ENCODE data around the gene TSEN54. TPM values are rescaled to one million over a fixed set of nuclear protein-coding genes. Genes with fewer than 3 reads are reported as not detected.

Gene TSEN54
- total and polyA plus RNA-seq, 2 experiments from 2014 or later = 45.9 to 62.5 TPM

DNA sequence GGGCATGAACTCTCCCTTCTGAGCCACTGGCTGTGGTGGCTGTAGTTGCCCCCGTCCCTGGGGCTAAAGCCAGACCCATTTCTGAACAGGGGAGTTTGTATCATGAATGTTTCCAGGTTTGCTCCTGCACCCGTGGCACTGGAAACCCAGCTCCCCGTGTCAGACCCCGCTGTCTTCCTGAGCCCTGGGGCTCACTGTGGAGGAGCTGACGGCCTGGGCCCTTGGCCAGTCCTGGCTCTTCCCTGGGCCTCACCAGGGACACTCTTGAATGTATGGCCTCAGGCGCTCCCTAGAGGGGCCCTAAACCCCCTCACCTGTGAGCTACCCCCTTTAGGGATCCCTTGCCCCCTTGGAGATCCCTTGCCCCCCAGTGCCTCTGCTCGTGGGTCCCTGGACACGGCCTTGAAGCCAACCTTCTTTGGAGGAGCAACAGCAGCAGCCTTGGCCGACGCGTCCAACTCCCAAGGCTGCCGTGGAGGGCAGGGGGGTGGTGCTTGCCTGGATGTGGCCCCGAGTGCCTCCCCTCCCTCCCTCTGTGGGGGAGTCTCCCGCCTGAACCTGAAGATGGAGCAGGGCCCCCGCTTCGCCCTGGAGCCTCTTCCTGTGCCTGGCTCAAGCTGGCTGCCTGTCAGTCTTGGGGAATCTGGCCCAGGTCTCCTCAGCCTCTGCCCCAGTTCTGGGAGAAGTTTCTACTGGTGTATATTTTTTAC is 16.9 kb upstream of the TSEN54 start (continued):
- TF ChIP-seq, protein P1, sequence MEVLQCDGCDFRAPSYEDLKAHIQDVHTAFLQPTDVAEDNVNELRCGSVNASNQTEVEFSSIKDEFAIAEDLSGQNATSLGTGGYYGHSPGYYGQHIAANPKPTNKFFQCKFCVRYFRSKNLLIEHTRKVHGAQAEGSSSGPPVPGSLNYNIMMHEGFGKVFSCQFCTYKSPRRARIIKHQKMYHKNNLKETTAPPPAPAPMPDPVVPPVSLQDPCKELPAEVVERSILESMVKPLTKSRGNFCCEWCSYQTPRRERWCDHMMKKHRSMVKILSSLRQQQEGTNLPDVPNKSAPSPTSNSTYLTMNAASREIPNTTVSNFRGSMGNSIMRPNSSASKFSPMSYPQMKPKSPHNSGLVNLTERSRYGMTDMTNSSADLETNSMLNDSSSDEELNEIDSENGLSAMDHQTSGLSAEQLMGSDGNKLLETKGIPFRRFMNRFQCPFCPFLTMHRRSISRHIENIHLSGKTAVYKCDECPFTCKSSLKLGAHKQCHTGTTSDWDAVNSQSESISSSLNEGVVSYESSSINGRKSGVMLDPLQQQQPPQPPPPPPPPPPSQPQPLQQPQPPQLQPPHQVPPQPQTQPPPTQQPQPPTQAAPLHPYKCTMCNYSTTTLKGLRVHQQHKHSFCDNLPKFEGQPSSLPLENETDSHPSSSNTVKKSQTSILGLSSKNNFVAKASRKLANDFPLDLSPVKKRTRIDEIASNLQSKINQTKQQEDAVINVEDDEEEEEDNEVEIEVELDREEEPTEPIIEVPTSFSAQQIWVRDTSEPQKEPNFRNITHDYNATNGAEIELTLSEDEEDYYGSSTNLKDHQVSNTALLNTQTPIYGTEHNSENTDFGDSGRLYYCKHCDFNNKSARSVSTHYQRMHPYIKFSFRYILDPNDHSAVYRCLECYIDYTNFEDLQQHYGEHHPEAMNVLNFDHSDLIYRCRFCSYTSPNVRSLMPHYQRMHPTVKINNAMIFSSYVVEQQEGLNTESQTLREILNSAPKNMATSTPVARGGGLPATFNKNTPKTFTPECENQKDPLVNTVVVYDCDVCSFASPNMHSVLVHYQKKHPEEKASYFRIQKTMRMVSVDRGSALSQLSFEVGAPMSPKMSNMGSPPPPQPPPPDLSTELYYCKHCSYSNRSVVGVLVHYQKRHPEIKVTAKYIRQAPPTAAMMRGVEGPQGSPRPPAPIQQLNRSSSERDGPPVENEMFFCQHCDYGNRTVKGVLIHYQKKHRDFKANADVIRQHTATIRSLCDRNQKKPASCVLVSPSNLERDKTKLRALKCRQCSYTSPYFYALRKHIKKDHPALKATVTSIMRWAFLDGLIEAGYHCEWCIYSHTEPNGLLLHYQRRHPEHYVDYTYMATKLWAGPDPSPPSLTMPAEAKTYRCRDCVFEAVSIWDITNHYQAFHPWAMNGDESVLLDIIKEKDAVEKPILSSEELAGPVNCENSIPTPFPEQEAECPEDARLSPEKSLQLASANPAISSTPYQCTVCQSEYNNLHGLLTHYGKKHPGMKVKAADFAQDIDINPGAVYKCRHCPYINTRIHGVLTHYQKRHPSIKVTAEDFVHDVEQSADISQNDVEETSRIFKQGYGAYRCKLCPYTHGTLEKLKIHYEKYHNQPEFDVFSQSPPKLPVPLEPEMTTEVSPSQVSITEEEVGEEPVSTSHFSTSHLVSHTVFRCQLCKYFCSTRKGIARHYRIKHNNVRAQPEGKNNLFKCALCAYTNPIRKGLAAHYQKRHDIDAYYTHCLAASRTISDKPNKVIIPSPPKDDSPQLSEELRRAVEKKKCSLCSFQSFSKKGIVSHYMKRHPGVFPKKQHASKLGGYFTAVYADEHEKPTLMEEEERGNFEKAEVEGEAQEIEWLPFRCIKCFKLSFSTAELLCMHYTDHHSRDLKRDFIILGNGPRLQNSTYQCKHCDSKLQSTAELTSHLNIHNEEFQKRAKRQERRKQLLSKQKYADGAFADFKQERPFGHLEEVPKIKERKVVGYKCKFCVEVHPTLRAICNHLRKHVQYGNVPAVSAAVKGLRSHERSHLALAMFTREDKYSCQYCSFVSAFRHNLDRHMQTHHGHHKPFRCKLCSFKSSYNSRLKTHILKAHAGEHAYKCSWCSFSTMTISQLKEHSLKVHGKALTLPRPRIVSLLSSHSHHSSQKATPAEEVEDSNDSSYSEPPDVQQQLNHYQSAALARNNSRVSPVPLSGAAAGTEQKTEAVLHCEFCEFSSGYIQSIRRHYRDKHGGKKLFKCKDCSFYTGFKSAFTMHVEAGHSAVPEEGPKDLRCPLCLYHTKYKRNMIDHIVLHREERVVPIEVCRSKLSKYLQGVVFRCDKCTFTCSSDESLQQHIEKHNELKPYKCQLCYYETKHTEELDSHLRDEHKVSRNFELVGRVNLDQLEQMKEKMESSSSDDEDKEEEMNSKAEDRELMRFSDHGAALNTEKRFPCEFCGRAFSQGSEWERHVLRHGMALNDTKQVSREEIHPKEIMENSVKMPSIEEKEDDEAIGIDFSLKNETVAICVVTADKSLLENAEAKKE (CRISPR knock-in tag; IDR thresholded peaks at IDR 0.05) = no peak
- TF ChIP-seq ZNF114 (CRISPR knock-in tag; IDR thresholded peaks at IDR 0.05) (no peak), CREB1 (CRISPR knock-in tag; IDR thresholded peaks at IDR 0.05; ENCODE audit: low read depth) (no peak), CTCF (conservative IDR thresholded peaks at IDR 0.05; ENCODE audit: low read depth in 2 of 2) (no peak), ZNF331 (CRISPR knock-in tag; IDR thresholded peaks at IDR 0.05; ENCODE audit: low read depth) (no peak), EZH2 (IDR thresholded peaks at IDR 0.05; ENCODE audit: low read depth, unreplicated experiment) (no peak)

Measured in GM23338 (cell line).